Right cardiac atrium (tissue), 5 donors: ENCODE data around the gene SYTL3. TPM values are rescaled to one million over a fixed set of nuclear protein-coding genes. Genes with fewer than 3 reads are reported as not detected.
"Not testable (repeated sequence)": the region's sequence is repeated elsewhere in the genome, so short reads cannot be mapped to it uniquely, and the experiment has no call there.

ENCODE experiments used
- ATAC-seq, 2 donors: fragments of 200-7000 bp; cut with Tn5 transposase; one replicate each; pipeline versions ENCODE4 v1.8.0 to v1.9.1; 2020; ENCODE audit warnings: moderate library complexity in 2 of 2, mild to moderate bottlenecking in 1 of 2
- DNase-seq, 3 donors: peaks; one replicate each; pipeline ENCODE4 v3.0.0-alpha.2; 2020
- H3K27ac ChIP-seq: one replicate; pipeline ENCODE4 v1.5.1; 2013; ENCODE audit warnings: mild to moderate bottlenecking, low read length, control low read depth, moderate library complexity
- H3K27me3 ChIP-seq: one replicate; pipeline ENCODE4 v1.6.1; 2013; ENCODE audit not compliant: control insufficient read depth, insufficient read depth
- H3K4me1 ChIP-seq: one replicate; pipeline ENCODE4 v1.6.1; 2013; ENCODE audit warnings: low read length; ENCODE audit not compliant: control insufficient read depth, insufficient read depth
- H3K4me3 ChIP-seq: one replicate; pipeline ENCODE4 v1.5.1; 2013; ENCODE audit warnings: low read length, control low read depth
- H3K9me3 ChIP-seq: one replicate; pipeline ENCODE4 v1.6.1; 2013; ENCODE audit warnings: low read length; ENCODE audit not compliant: control insufficient read depth
- WGBS: extraction: QIAGEN DNeasy Blood & Tissue Kit; methylation state at CpG from one replicate; pipeline ENCODE4 v1.1.7; 2013; 5-methylcytosine and 5-hydroxymethylcytosine counted together
- intact Hi-C, 4 donors: fragments of 100-400 bp; cut with DNase I; formaldehyde crosslinking; loops; one replicate each; pipeline versions ENCODE4 v1.11.0 to v1.14.0; 2022 to 2023
- polyA plus RNA-seq: library from polyadenylated mRNA; stranded (reverse); fragments of 200-250 nt; gene quantifications from one replicate; pipeline ENCODE4 v1.2.3, GENCODE V29; 2013
- total RNA-seq, 4 donors: library from RNA; stranded (reverse); fragmentation: NEBNext Ultra II Directional; extraction: Animal tissue kit (Norgen Biotek cat#: 25700); gene quantifications; one replicate each; pipeline ENCODE4 v1.2.1, GENCODE V29; 2021
- donor health status: healthy with polysubstance abuse.
- donor health status: DM: no; HTN: yes; CAD: no.
- donor health status: DM: no; HTN: no; CAD: no.
- donor health status: DM: no; HTN: yes; CAD: no; lungs with severe emphysema.
- donor health status: DM: yes; HTN: yes; CAD: no.

The SYTL3 gene
- total and polyA plus RNA-seq, 5 donors = 5.0 to 10.4 (median 9.7) TPM

- ATAC-seq = peak; percentile 54 to 66
- DNase-seq = peak in 2 of 3 donors; percentile 54 to 70
- H3K4me3 ChIP-seq = no peak overlapping the region
- H3K9me3 ChIP-seq = no peaks in the 10 kb centered on the region
- intact Hi-C loops = loop anchor here in 1 of 4 donors (5.0 kb wide), 1 partner anchor 387 kb away; no protein-coding TSS in a partner anchor
- H3K27ac ChIP-seq = peak overlapping the region; percentile 72
- 71% methylated on average over 13 of the region's 13 CpGs for WGBS
- H3K27me3 ChIP-seq = no peaks in the 10 kb centered on the region
- H3K4me1 ChIP-seq = peaks cover 21% of the 10 kb centered on the region
Observed at GRCh38 chr6:158609455-158610155, 40.2 kb upstream of the SYTL3 start.

GRCh38 chr6:158610319-158610968, 39.4 kb upstream of the SYTL3 start:
- no peaks in the 10 kb centered on the region for H3K27me3 ChIP-seq
- peak in 2 of 3 donors; percentile 47 to 51 for DNase-seq
- 62% methylated on average over 9 of the region's 9 CpGs for WGBS
- peak; percentile 45 to 51 for ATAC-seq
- no peak overlapping the region for H3K4me3 ChIP-seq
- peaks cover 21% of the 10 kb centered on the region for H3K4me1 ChIP-seq
- intact Hi-C loops = no loop called here
- H3K9me3 ChIP-seq = no peaks in the 10 kb centered on the region
- H3K27ac ChIP-seq = peak overlapping the region; percentile 72

GRCh38 chr6:158611039-158611438, 38.8 kb upstream of the SYTL3 start:
- 56% methylated on average over 3 of the region's 3 CpGs for WGBS
- Histone ChIP-seq H3K4me3 (no peak overlapping the region), H3K9me3 (no peaks in the 10 kb centered on the region), H3K4me1 (peaks cover 21% of the 10 kb centered on the region), H3K27me3 (no peaks in the 10 kb centered on the region), H3K27ac (peak overlapping the region; percentile 72)
- DNase-seq (no peak), ATAC-seq (peak; percentile 7 to 8)
- intact Hi-C loops = no loop called here

- intact Hi-C loops = no loop called here
- 51% methylated on average over 14 of the region's 14 CpGs for WGBS
- peak overlapping the region; percentile 49 for H3K27ac ChIP-seq
- H3K4me3 ChIP-seq = no peak overlapping the region
- peak; percentile 50 to 67 for ATAC-seq
- H3K27me3 ChIP-seq = no peaks in the 10 kb centered on the region
- no peaks in the 10 kb centered on the region for H3K9me3 ChIP-seq
- DNase-seq = peak in 1 of 3 donors; percentile 60
- H3K4me1 ChIP-seq = peaks cover 21% of the 10 kb centered on the region
Observed at GRCh38 chr6:158611541-158612370, 38.1 kb upstream of the SYTL3 start.

- H3K4me1 ChIP-seq = peaks cover 14% of the 10 kb centered on the region
- H3K27ac ChIP-seq, DNase-seq, H3K4me3 ChIP-seq, H3K9me3 ChIP-seq, ATAC-seq, intact Hi-C loops, H3K27me3 ChIP-seq: not testable (repeated sequence)
- 97% methylated on average over 3 of the region's 3 CpGs for WGBS
Observed at GRCh38 chr6:158614606-158615005, 35.2 kb upstream of the SYTL3 start.

GRCh38 chr6:158618289-158618688, 31.6 kb upstream of the SYTL3 start:
- H3K4me3 ChIP-seq = not testable (repeated sequence)
- WGBS = 91% methylated on average over 3 of the region's 3 CpGs

GRCh38 chr6:158619922-158620801, 29.7 kb upstream of the SYTL3 start:
- intact Hi-C loops = no loop called here
- 87% methylated on average over 17 of the region's 17 CpGs for WGBS
- H3K4me1 ChIP-seq = peaks cover 5% of the 10 kb centered on the region
- H3K9me3 ChIP-seq = no peaks in the 10 kb centered on the region
- peak overlapping the region; percentile 1 for H3K27ac ChIP-seq
- H3K27me3 ChIP-seq = no peaks in the 10 kb centered on the region
- H3K4me3 ChIP-seq = no peak overlapping the region
- ATAC-seq (peak; percentile 71 to 75), DNase-seq (peak in 2 of 3 donors; percentile 53 to 64)

More at GRCh38 chr6:158618289-158618688, 31.6 kb upstream of the SYTL3 start:
- H3K9me3 ChIP-seq, H3K27ac ChIP-seq, intact Hi-C loops, H3K4me1 ChIP-seq, DNase-seq, ATAC-seq, H3K27me3 ChIP-seq: not testable (repeated sequence)

GRCh38 chr6:158620963-158621693, 28.7 kb upstream of the SYTL3 start:
- intact Hi-C loops = no loop called here
- DNase-seq (peak in 2 of 3 donors; percentile 55 to 59), ATAC-seq (peak; percentile 73 to 74)
- H3K27ac ChIP-seq = no peak overlapping the region
- 61% methylated on average over 13 of the region's 13 CpGs for WGBS
- no peaks in the 10 kb centered on the region for H3K9me3 ChIP-seq
- peaks cover 5% of the 10 kb centered on the region for H3K4me1 ChIP-seq
- H3K27me3 ChIP-seq = no peaks in the 10 kb centered on the region
- no peak overlapping the region for H3K4me3 ChIP-seq

GRCh38 chr6:158621694-158622544, 27.9 kb upstream of the SYTL3 start:
- Histone ChIP-seq H3K9me3 (no peaks in the 10 kb centered on the region), H3K4me1 (peaks cover 8% of the 10 kb centered on the region), H3K27ac (no peak overlapping the region), H3K27me3 (no peaks in the 10 kb centered on the region), H3K4me3 (no peak overlapping the region)
- peak in 2 of 3 donors; percentile 44 to 46 for DNase-seq
- ATAC-seq = peak in 1 of 2 donors; percentile 5
- intact Hi-C loops = no loop called here
- WGBS = 88% methylated on average over 25 of the region's 25 CpGs
